Activated T-helper 1 cell treated with Interleukin-2 at 50 U/mL for 16 hours (primary cell): Measurements from ENCODE around the gene FARP1.

Source experiments
- DNase-seq: peaks from one replicate; pipeline ENCODE4 v3.0.0-alpha.2; 2020; ENCODE audit warnings: low read depth

Gene FARP1

DNA sequence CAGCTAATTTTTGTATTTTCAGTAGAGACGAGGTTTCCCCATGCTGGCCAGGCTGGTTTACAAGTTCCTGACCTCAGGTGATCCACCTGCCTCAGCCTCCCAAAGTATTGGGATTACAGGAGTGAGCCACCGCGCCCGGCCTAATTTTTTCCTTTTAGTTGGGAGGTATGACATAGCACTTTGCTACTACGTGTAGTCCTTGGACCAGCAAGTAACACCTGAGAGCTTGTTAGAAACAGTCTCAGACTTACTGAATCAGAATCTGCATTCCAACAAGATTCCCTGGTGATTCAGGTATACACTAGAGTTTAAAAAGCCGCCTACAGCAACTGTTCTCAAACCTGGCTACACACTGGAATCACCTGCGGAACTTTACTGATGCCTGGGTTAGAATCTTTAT is 1.8 kb upstream of the FARP1 start:
- DNase-seq, result no peak

GRCh38 chr13:98141509-98142379 is 1.1 kb upstream of the FARP1 start:
- no peak for DNase-seq

- DNase-seq, result no peak
Observed at GRCh38 chr13:98143157-98143553, 261 bp downstream of the FARP1 start.

GRCh38 chr13:98143601-98144026 is 720 bp downstream of the FARP1 start:
- no peak for DNase-seq

DNA sequence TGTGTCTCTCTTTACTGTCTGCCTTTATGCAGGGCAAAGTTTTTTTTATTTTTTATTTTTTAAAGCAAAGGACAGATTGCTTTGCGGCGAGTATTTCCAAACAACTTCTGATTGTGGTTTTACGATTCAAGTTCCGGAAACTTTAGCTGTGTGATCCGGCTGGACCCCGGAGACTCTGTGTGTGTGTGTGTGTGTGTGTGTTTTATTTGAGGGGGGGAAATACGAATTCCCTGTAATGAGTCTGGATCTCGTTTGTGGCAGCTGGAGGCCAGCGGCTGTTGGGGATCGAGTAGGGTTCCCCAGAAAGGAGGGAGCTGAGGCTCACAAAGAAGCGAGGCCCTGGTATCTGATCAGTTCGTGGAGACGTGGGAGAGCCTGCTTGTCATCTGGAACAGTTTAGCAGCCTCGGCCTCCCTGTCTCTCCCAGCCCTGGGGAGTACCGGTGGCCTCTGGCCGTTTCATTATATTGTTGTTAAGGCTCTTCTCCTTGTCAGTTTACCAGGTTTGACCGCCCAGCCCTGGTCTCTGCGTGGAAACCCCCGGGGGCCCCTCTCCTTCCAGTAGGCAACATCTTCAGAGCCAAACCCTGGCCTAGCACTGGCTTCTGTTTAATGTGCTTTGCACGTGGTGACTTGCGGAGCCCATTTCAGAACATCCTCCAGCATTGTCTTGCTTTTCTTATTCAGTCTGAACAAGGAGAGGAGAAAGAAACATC is 1.3 kb downstream of the FARP1 start:
- DNase-seq, result no peak

DNA sequence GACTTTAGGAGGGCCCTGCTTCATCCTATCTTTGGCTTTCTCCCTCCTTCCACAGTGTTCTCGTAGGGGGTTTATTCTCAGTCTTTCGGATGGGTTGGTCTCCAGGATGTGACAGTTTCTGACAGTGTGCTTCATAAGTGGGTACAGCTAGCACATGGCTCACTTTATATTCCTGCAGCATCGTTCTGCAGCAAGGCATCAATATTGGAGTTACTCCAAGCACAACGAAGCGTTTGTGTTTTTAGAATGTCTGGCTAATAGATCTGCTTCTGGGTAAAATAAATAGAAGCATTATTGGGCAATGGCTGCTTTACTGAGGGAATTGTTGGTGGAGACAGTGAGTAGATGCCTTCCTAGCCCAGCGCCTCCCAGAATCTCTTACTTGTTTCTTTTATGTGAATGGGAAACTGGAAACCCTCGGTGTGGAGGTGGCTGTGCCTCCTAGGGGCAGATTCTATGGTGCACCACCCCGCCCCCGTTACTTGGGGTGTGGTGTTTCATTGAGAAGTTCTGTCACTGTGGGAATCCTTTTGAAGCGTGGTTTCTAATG is 2.0 kb downstream of the FARP1 start:
- DNase-seq, result no peak

DNA sequence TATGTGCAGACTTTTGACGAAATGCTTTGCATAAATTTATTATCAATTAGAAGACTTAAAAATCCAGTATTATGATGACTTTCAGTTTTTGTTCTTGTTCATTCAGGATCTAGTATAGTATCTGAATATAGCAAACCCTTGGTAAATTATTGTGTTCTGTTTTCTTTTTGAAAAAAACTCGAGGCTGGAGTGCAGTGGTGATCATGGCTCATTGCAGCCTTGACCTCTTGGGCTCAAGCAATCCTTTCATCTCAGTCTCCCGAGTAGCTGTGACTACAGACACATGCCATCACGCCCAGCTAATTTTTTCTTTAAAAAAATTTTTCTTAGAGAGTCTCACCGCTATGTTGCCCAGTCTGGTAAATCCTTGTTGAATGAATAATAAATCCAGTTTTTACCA is 4.6 kb downstream of the FARP1 start:
- no peak for DNase-seq

DNA sequence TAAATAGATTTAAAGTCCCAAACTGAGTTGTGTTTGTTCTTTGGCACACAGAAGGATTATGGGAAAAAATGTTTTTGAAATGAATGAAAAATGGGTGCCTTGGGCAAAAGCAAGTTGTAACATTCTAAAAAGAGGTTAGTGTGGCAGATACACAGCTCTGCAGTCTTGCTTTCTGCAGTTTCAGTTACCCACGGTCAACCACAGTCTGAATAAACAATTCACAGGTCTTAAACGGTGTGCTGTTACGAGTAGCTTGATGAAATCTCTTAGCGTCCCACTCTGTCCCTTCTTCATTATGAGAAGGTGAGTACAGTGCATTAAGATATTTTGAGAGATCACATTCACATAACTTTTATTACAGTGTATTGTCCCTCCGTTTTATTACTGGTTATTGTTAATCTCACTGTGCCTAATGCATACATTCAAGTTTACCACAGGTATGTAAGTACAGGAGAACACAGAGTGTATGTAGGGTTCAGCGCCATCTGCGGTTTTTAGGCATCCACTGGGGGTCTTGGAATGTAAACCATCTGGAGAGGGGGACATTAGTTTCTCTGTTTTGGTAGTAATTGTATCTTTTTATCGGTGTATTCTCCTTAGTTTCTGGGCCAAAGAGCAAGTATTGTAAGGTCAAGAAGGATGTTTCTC is 8.1 kb downstream of the FARP1 start:
- DNase-seq, result no peak

DNA sequence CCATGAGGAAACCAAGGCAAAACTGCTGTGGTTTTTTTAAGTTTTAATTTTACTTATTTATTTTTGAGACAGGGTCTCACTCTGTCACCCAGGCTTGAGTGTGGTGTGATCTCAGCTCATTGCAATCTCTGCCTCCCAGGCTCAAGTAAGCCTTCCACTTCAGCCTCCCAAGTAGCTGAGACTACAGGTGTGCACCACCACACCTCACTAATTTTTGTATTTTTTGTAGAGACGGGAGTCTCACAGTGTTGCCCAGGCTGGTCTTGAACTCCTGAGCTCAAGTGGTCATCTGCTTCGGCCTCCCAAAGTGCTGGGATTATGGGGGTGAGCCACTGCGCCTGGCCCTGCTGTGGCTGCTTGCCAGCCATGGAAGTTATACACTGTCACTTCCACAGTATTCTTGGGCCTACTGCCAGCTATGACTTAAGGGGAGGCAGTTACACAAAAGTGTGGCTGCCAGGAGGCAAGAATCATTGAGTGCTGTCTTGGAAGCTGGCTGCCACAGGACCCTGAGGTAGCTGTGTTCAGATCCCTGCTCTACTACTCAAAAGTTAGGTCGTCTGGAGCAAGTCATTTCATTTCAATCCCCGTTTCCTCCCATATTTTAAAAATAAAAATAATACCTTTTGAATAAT is 12.7 kb downstream of the FARP1 start:
- DNase-seq, result no peak

DNA sequence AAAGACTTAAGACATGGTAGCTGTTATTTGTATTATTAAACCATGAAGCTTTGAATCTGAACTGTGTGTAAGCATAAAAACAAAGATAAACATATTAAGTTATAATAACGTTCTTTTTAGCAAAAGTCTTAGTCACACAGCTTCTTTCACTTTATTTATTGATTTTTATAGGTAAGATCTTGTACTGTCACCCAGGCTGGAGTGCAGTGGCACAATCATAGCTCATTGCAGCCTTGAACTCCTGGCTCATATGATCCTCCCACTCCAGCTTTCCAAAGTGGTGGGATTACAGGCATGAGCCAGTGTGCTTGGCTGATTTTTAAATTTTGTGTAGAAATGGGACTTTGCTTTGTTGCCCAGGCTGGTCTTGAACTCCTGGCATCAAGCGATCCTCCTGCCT is 13.4 kb downstream of the FARP1 start:
- DNase-seq, result no peak

DNA sequence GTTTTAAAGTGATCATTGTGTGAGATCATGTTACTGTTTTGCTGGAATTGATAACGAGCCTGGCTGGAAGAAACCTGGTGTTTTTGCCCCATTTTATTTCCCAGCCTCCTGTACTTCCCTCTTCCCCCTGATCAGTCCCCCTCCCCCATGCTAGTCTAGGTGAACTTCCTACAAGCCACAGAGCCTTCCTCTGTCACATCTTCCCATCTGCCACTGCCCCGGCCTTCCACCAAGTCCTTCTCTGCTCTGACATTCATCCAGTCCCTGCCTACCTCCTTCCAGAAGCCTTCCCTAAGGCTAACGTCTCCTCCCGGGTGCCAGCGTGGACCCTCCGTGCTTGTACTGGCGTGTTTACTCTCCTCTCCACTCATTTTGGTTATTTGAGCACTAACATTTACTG is 14.3 kb downstream of the FARP1 start:
- DNase-seq, result no peak

DNA sequence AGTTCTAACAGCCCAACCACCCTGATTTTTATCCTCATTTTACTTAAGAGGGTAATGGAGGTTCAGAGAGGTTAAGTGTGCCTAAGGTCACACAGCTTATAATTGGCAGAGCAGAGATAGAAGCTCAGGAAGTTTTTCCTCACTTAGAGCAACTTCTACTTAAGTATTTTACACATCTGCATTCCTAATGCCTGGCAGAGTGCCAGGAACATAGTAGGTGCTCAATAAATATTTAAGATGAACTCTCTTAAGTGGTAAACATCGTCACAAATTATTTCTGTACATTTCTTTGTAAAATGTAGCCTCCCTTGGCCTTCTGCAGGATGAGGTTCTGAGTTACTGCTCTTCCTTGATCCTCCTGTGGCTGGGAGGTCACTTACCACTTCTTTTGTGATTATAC is 14.7 kb downstream of the FARP1 start:
- no peak for DNase-seq

DNA sequence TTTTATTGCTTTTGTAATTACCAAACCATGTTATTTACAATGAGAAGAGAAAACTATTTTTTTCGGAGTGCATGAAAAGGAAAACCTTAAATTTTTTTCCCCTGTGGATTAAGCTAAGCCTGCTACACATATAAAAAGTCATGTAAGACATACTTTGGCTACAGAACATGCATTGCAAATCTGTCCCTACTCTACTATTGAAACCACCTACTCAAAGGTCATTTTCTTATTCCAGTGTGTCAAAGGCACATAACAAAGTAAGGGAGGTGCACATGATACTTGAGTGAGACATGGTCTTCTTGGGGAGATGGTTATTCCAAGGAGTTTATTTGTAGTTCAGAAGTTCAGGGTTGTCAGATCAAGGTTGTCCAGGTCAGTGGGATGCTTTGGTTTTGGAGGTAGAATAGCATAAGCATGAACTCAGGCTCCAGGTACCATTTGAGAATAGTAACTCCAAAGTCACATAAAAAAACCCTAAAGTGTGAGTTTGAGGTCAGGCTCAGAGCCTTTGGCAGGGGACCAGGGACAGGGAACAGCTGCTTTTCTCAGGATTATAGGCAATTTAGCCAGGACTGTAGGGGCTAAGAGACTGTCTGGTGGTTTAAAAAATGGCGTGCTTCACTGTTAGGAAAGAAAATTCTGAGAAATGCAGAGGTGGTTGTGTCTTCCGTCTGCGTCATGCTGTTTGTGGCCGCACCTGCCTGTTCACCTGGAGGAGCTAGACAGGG is 15.4 kb downstream of the FARP1 start:
- DNase-seq, result no peak

DNA sequence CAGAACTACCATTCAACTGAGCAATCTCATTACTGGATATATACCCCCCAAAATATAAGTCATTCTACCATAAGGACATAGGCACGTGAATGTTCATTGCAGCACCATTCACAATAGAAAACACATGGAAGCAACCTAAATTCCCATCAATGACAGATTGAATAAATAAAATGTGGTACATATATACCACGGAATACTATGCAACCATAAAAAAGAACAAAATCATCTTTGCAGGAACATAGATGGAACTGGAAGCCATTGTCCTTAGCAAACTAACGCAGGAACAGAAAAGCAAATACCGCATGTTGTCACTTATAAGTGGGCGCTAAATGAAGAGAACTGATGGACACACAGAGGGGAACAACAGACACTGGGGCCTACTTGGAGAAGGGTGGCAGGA is 20.0 kb downstream of the FARP1 start:
- DNase-seq, result no peak

DNA sequence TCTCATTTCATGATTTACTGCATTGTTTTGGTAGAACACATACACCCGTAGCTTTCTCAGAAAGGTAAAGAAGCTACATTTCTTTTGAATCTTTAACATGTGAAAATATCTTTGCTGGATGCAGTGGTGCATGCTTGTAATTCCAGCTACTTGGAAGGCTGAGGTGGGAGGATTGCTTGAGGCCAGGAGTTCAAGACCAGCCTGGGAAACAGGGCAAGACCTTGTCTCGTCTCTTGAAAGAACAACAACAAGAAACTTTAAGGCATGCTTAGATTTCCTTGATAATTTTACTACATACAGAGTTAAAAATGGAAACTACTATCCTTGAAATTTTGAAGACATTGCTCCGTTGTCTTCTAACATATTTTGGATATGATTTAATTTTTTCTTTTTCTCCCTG is 26.4 kb downstream of the FARP1 start:
- DNase-seq, result no peak

DNA sequence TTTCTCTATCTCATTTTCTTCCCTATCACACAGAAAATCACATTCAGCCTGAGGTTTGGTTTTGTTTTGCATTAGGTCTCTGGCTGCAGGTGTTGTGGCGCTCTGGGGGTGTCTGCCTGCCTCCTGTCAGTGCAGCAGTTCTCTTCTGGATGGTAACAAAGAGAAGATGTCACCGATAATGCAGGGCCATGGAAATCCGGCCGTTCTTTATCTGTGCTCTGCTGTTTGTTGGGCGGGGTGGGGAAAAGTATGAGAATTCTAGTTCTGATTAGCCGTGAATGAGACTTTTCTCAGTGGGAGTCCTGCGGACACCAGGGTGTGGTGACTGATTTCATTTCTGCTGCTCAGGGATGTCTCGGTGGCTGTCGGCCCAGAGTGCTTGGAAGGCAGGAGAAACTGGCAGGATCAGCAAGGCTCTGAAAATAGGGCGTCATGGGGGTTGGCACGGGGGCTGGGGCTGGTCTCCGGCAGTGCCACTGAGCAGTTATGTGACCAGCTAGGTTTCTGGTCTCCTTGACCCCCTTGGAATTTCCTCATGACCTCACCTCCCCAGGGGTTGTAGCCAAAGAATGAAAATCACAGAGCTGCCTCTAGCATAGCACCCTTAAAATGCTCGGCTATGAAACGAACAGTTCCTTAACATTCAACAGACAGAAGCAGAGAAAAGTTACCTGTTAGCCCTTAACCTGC is 29.2 kb downstream of the FARP1 start:
- no peak for DNase-seq

DNA sequence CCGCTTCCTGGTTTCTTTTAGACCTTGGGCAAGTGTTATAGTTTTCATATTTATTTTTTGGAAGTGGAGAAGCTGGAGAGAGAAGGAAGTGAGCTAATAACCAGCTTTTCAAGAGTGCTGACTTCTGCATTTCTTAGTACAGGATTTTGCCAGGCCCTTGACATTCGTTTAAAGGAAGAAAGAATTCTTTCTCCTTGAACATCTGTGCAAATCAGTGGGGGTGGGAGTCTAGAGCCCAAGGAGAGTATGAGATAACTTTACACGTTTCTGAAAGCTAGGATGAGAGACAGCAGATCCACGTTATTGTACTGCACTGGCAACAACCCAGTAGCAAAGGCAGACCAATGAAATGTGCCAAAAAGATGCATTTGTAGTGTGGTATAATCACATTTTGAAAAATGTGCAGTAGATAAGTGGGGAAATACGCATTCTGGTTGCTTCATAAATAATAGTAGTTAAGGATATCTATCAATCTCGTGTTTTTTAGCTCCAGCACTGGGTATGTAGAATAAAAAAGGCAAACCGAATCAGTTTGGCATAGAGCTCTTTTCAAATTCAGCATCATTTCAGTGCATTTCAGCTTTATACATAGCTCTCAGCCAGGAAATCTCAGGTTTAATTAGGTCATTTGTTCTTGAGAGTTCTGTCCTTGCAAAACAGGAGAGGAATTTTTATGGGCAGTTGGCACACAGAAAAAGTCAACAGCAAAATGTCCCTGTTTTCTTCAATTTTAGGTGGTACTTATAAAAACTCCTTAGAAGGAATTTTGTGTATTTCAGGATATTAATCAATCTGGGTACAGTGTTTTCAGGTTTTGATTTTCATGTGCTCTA is 29.9 kb downstream of the FARP1 start:
- DNase-seq, result no peak

GRCh38 chr13:98173431-98174152 is 30.7 kb downstream of the FARP1 start:
- no peak for DNase-seq

DNA sequence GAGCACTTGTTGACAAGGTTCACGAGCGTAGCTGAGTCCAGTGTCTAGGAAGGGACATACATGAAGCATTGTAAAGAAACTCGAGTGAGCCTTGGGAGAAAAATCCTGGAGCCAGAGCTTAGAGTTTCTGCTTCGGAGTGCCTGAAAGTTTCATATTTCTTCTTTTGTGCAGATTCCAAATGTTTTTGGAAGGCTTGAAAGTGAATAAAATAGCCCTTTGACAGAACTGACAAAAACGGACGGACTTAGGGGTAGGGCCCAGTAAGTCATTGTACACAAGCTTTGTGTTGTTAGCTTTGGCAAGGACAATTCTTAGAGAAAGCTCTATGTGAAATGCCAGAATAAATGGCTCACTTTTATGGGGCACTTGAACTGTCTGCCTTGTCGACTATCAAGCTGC is 31.4 kb downstream of the FARP1 start:
- DNase-seq, result no peak
